ENCODE measurements around the gene ASTN2.

The ASTN2 gene

GRCh38 chr9:116816484-116816883, 598.4 kb downstream of the ASTN2 start:
- no peak for DNase-seq (ENCODE audit: low read depth, low spot score)

- no peak for DNase-seq (ENCODE audit: low read depth, low spot score)
These were observed 599.0 kb downstream of the ASTN2 start for GRCh38 chr9:116815835-116816234.

- no peak for DNase-seq (ENCODE audit: low read depth, low spot score)
These were observed 601.9 kb downstream of the ASTN2 start for GRCh38 chr9:116813031-116813300.

- no peak for DNase-seq (ENCODE audit: low read depth, low spot score)
These were observed 602.4 kb downstream of the ASTN2 start for GRCh38 chr9:116812231-116813030.

- DNase-seq (ENCODE audit: low read depth, low spot score): no peak
These were observed 605.2 kb downstream of the ASTN2 start for GRCh38 chr9:116809656-116810055.

GRCh38 chr9:116806075-116806474, 608.8 kb downstream of the ASTN2 start:
- DNase-seq (ENCODE audit: low read depth, low spot score): no peak

GRCh38 chr9:116800885-116801284, 614.0 kb downstream of the ASTN2 start:
- DNase-seq (ENCODE audit: low read depth, low spot score): no peak

- no peak for DNase-seq (ENCODE audit: low read depth, low spot score)
These were observed 614.8 kb downstream of the ASTN2 start for GRCh38 chr9:116800074-116800473.

- no peak for DNase-seq (ENCODE audit: low read depth, low spot score)
These were observed 616.3 kb downstream of the ASTN2 start for GRCh38 chr9:116798521-116798920.

- DNase-seq (ENCODE audit: low read depth, low spot score): no peak
These were observed 617.6 kb downstream of the ASTN2 start for GRCh38 chr9:116797276-116797675.

GRCh38 chr9:116796669-116797068, 618.2 kb downstream of the ASTN2 start:
- DNase-seq (ENCODE audit: low read depth, low spot score): no peak

- DNase-seq (ENCODE audit: low read depth, low spot score): no peak
These were observed 619.0 kb downstream of the ASTN2 start for GRCh38 chr9:116795821-116796220.

GRCh38 chr9:116792271-116792670, 622.6 kb downstream of the ASTN2 start:
- DNase-seq (ENCODE audit: low read depth, low spot score): no peak

- no peak for DNase-seq (ENCODE audit: low read depth, low spot score)
These were observed 623.5 kb downstream of the ASTN2 start for GRCh38 chr9:116791326-116791725.

- no peak for DNase-seq (ENCODE audit: low read depth, low spot score)
These were observed 625.8 kb downstream of the ASTN2 start for GRCh38 chr9:116789081-116789480.

- no peak for DNase-seq (ENCODE audit: low read depth, low spot score)
These were observed 628.1 kb downstream of the ASTN2 start for GRCh38 chr9:116786737-116787136.

GRCh38 chr9:116777116-116777515, 637.7 kb downstream of the ASTN2 start:
- no peak for DNase-seq (ENCODE audit: low read depth, low spot score)

- no peak for DNase-seq (ENCODE audit: low read depth, low spot score)
These were observed 640.3 kb downstream of the ASTN2 start for GRCh38 chr9:116774421-116775180.

- DNase-seq (ENCODE audit: low read depth, low spot score): no peak
These were observed 647.6 kb downstream of the ASTN2 start for GRCh38 chr9:116767219-116767618.

GRCh38 chr9:116765011-116765410, 649.8 kb downstream of the ASTN2 start:
- no peak for DNase-seq (ENCODE audit: low read depth, low spot score)

GRCh38 chr9:116763770-116764169, 651.1 kb downstream of the ASTN2 start:
- DNase-seq (ENCODE audit: low read depth, low spot score): no peak

GRCh38 chr9:116760636-116761035, 654.2 kb downstream of the ASTN2 start:
- no peak for DNase-seq (ENCODE audit: low read depth, low spot score)

- no peak for DNase-seq (ENCODE audit: low read depth, low spot score)
These were observed 657.8 kb downstream of the ASTN2 start for GRCh38 chr9:116757030-116757429.
